CD4-positive, alpha-beta T cell treated with Interleukin-4 for 1 hour (primary cell): ENCODE data around the gene ADCY9.

Source experiments
- DNase-seq, 2 donors: peaks; one replicate each; pipeline ENCODE4 v3.0.0-alpha.2; 2020 to 2022

Gene ADCY9

GRCh38 chr16:4120176-4120575, 3.9 kb upstream of the ADCY9 start:
- no peak for DNase-seq

- no peak for DNase-seq
Observed at GRCh38 chr16:4117250-4117578, 972 bp upstream of the ADCY9 start.

- no peak for DNase-seq
Observed at GRCh38 chr16:4115949-4116318, 308 bp downstream of the ADCY9 start.

- peak; percentile 36 to 37 for DNase-seq
Observed at GRCh38 chr16:4115209-4115948, 863 bp downstream of the ADCY9 start.

GRCh38 chr16:4114257-4115208, 1.7 kb downstream of the ADCY9 start:
- DNase-seq, result no peak

GRCh38 chr16:4113358-4114256, 2.6 kb downstream of the ADCY9 start:
- DNase-seq, result no peak

GRCh38 chr16:4111748-4112696, 4.2 kb downstream of the ADCY9 start:
- no peak for DNase-seq

- no peak for DNase-seq
Observed at GRCh38 chr16:4110680-4111079, 5.6 kb downstream of the ADCY9 start.

GRCh38 chr16:4110065-4110464, 6.2 kb downstream of the ADCY9 start:
- no peak for DNase-seq

GRCh38 chr16:4109250-4109736, 6.9 kb downstream of the ADCY9 start:
- DNase-seq, result no peak

- no peak for DNase-seq
Observed at GRCh38 chr16:4106516-4106915, 9.7 kb downstream of the ADCY9 start.

GRCh38 chr16:4105848-4106247, 10.4 kb downstream of the ADCY9 start:
- no peak for DNase-seq

GRCh38 chr16:4103745-4104144, 12.5 kb downstream of the ADCY9 start:
- no peak for DNase-seq

- DNase-seq, result no peak
Observed at GRCh38 chr16:4101421-4102219, 14.6 kb downstream of the ADCY9 start.

- no peak for DNase-seq
Observed at GRCh38 chr16:4098501-4098900, 17.7 kb downstream of the ADCY9 start.

GRCh38 chr16:4097826-4098240, 18.4 kb downstream of the ADCY9 start:
- DNase-seq, result no peak

GRCh38 chr16:4096509-4096908, 19.7 kb downstream of the ADCY9 start:
- DNase-seq, result no peak

- DNase-seq, result no peak
Observed at GRCh38 chr16:4094127-4094773, 22.0 kb downstream of the ADCY9 start.

GRCh38 chr16:4093495-4094126, 22.6 kb downstream of the ADCY9 start:
- no peak for DNase-seq
